GM18508 (cell line): ENCODE data around the gene POLQ.
"Not testable (repeated sequence)": the region's sequence is repeated elsewhere in the genome, so short reads cannot be mapped to it uniquely, and the experiment has no call there.

ENCODE experiments used
- ATAC-seq: cut with Tn5 transposase; IDR thresholded peaks from one replicate; pipeline ENCODE4 v1.9.1; 2021; ENCODE audit warnings: moderate number of reproducible peaks; ENCODE audit not compliant: insufficient read depth, unreplicated experiment

POLQ gene

DNA sequence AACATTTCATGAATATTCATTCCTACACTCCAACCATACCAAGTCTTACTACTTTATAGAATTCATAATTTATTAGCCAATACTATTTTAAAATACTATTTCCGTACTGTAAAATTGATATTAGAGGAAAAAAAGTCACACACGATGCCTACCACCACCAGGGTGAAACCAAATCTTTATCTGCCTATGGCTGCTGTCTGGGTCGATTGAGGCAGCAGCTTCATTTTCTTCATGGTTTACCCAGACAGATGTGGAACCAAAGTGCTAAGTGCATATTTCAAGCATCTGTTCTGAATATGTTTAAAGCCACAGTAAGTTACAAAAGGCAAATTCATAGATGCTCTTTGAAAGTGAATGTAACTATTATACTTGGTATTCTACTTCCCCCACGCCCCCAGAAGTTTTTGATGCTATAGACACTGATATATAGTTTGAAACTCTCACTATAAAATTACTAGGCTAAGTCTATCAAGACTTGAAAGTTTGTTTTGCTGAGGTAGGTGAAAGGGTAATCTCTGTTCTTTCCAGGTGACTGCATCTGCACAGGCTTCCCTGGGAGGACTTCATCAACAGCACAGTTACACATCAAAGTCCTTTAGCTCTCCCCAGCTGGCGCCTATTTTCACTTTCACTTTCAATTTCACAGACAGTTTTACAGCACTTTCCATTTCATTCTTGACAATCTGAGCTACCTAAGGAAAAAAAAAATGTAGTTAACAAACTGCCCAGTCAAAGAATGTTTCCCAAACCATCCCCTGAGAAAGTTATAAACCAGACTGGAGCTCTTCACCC, 113.9 kb downstream of the POLQ start:
- peak; percentile 91 for ATAC-seq

DNA sequence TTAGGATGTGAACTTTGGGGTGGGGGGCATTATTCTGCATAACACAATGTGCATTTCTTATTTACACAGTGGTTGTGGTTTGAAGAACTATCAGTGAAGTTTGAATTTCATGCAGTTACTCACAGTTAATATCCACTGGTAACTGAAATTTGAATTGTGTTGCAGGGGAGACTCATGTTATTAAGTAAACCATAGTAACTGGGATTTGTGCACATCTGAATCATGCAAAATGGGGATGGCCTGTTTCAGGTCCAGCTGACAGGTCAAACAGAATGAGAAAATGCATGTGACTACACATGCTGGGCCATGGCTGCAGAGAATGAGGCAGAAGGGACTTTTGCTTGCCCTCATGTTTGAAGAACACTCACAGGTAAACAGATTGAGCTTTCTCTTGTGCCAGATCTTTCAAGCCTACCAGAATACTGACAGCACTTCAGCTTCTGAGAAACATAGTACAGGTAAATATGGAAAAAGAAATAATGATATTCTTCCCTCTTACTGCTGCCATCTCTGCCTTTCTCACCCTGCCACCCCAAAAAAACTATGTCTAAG, 115.0 kb downstream of the POLQ start:
- ATAC-seq, result no peak

- no peak for ATAC-seq
These were observed 121.2 kb downstream of the POLQ start for GRCh38 chr3:121424549-121424948.

- no peak for ATAC-seq
These were observed 127.6 kb downstream of the POLQ start for GRCh38 chr3:121418182-121418581.

DNA sequence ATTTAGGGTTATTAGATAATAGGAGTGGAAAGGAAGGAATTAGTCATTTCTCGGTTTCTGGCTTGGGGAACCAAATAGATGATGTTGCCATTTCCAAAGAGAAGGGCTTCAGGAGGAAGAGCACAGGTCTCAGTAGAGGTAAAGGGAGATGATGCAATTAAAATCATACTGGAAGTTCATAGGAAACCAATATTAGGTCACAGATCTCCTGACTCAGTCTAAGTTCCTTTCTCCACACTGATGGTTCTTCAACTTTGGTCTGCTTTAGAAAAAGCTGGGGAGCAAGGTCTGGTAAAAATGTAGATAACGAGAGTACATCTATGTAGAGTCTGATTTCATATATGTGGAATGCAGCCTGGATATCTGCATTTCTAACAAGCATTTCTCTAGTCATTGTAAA, 130.9 kb downstream of the POLQ start:
- no peak for ATAC-seq

DNA sequence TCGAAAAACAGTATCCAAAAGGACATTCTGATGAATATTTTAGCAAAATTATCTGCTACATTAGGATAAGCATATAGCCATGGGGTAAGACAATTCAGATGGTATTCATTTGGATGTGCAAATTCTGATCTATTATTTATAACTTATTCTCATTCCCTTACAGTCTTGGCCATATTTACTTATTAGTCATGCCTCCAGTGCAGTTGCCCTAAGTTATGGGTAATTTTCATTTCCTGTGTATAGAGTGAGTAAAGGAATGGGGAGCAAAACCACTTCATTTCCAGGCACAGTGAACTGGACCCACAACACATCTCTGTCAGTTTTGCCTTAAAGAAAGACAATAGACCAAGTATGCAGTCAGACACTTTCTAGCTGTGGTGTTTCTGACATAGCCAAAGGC, 134.3 kb downstream of the POLQ start:
- ATAC-seq, result no peak

- ATAC-seq, result no peak
These were observed 140.2 kb downstream of the POLQ start for GRCh38 chr3:121405631-121406030.

DNA sequence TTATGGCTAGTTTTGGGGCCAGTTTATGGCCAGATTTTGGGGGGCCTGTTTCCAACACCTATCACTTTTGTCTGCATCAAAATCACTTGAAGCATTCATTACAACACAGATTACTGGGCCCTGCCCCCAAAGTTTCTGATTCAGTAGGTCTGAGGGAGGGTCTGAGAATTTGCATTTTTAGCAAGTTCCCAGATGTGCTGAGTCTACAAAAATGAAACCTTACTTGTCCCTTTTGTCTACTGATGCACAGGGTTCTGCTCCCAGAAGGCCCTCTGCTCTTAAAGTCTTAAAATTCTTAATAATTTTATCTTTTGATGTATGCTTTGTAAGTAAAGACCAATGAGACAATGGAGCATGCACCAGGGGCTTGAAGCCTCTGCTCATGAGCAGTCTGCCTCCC, 146.0 kb downstream of the POLQ start:
- no peak for ATAC-seq

- not testable (repeated sequence) for ATAC-seq
These were observed 147.7 kb downstream of the POLQ start for GRCh38 chr3:121398051-121398450.

DNA sequence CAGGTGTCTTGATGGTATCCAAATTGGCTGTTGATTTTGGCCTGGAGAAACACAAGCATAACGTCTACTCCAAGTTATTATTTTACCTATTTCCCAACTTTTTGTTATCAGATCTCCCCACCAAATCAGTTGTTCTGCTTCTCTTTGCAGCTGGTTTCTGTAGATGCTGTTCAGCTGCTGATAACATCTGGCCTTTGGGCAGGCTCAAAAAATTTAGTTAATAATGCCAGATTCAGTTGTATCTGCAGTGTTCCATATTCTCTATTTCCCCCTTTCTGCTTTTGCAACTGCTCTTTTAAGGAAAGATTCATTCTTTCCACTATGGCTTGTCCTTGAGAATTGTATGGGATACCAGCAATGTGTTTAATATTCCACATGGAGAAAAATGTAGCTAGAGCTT, 149.8 kb downstream of the POLQ start:
- not testable (repeated sequence) for ATAC-seq

DNA sequence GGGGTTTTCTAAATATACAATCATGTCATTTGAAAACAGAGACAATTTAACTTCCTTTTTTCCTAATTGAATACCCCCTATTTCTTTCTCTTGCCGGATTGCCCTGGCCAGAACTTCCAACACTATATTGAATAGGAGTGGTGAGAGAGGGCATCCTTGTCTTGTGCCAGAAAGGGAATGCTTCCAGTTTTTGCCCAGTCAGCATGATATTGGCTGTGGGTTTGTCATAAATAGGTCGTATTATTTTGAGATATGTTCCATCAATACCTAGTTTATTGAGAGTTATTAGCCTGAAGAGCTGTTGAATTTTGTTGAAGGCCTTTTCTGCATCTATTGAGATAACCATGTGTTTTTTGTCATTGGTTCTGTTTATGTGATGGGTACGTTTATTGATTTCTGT, 157.5 kb downstream of the POLQ start:
- ATAC-seq, result not testable (repeated sequence)
